OCI-M2 (cell line): ENCODE data around the gene SSTR3.
"Not testable (repeated sequence)": the region's sequence is repeated elsewhere in the genome, so short reads cannot be mapped to it uniquely, and the experiment has no call there.

Source experiments
- DNase-seq: peaks from one replicate; lab custom pipeline; 2025; ENCODE audit not compliant: unreplicated experiment; lab: John Stamatoyannopoulos, UW

SSTR3 gene

DNA sequence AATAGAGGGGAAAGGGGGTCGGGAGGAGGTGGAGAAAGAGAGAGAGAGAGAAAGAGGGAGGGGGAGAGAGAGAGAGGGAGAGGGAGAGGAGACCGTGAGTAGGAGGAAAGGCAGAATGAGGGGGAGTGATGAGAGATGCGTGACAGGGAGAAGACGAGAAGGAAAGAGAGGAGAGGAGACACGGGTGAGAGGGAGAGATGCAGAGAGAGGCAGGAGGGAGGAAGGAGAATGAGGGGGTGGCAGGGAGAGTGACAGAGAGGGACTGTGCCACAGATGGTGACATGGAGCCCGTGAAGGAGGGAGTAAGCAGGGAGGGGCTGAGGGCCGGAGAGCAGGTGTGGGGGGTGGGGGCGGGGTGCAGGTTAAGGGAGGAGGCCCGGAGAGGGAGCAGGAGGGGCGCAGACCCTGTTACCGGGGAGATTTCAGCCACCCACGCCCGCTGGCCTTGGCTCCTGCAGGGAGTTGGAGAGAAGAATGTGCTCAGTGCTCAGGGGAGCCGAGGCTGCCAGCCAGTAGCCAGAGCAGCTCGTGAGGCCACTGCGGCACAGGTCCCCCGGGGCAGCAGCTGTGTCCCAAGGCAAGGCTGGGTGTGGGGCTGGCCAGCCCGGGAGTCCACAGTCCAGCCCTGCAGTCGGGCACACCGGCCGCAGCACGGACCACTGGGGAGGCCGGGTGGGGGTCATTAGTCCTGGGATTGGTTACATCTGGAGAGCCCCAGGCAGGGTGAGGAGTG is at the start of gene SSTR3:
Gene SSTR3, minus strand, starts transcription at position 304 of the 733 bp plus-strand sequence. CDS start 4,674 bp downstream, outside the sequence.
- no peak for DNase-seq

DNA sequence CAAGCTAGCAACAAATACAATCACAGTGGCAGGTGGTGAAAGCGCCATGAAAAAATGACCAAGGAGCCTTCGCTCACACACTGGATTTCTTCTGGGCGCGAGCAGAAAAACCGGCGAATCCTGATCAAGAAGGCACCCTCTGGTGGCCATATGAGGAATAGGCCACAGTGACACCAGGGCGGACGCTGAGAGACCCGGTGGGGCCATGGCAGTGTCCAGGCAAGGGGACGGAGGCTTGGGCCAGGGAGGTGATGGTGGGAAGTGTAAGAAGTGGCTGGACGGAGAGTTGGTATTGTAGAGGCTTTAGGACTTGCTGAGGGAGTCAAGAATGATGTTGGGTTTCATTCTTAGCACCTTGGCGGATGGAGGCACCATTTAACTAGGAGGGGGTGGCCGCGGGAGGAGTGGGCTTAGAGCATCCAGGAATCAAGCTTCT is 48.6 kb upstream of the SSTR3 start:
- DNase-seq, result no peak

DNA sequence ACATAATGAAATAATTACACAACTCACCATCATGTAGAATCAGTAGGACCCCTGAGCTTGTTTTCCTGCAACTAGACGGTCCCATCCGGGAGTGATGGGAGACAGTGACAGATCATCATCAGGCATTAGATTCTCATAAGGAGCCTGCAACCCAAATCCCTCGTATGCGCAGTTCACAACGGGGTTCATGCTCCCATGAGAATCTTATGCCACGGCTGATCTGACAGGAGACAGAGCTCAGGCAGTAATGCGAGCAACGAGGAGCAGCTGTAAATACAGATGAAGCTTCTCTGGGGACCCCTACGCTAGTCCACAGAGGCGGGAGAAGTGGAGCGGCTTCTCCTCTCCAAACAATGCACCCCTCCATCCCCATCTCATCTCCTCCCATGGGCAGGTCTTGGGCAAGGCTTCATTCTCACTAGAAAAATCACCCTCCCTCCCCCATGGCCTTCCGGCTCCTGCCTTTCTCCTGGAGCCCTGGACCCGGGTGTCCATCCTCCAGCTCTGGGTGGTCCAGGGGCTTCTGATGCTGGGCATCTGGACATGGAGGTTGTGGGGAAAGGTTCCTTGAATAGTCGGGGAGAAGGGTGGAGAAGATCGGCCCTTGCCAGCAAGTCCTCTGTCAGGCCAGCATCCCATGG is 48.0 kb upstream of the SSTR3 start:
- DNase-seq, result no peak

DNA sequence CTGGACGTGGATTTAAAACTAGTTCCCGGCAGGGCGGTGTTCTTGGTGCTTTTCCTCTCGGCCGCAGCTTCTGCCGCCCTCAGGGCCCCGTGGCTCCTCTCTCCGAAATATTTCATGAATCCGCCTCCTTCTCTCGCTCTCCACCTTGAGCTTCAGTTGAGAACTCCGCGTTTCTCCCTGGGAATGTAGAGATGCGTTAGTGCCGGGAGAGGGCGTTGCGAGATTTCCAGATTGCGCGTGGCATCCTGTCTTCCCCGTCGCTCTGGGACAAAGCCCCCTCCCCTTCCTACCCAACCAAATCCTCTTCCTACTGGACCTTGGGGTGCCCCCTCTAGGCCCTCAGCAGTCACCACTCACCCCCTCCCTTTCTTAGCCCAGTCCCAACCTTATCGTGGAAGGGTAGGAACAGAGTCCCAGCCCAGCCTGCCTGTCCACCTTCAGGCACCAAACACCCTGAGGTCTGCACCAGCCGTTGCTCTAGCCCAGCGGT is 47.3 kb upstream of the SSTR3 start:
- DNase-seq, result no peak

DNA sequence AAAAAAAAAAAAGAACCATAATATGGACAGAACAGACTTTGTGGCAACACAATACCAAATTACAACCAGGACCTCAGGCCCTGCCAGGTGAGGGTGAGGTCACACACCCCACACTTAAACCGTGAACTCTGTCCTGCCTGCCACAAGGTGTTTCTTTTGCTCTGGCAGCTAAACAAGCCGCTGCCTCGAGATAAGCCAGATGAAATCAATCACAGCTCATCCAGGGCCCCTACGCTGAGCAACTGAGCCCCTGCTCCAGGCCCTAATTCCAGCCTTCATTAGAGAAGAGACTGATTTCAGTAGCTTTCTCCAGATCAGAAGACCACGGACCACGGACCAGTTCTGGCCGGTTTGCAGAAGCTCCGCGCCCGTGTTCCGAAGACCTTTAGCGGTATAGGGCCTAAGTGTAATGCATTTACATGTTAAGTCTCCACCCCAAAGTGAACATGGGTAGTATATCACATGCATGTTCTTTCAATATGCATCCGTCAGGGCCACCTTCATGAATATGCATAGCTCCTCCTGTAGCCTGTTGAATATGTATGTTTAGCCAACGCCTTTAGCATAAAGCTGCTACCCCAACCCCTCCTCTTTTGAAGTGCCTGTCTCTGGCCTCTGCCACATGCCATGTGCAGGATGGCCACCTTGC is 46.6 kb upstream of the SSTR3 start:
- no peak for DNase-seq

DNA sequence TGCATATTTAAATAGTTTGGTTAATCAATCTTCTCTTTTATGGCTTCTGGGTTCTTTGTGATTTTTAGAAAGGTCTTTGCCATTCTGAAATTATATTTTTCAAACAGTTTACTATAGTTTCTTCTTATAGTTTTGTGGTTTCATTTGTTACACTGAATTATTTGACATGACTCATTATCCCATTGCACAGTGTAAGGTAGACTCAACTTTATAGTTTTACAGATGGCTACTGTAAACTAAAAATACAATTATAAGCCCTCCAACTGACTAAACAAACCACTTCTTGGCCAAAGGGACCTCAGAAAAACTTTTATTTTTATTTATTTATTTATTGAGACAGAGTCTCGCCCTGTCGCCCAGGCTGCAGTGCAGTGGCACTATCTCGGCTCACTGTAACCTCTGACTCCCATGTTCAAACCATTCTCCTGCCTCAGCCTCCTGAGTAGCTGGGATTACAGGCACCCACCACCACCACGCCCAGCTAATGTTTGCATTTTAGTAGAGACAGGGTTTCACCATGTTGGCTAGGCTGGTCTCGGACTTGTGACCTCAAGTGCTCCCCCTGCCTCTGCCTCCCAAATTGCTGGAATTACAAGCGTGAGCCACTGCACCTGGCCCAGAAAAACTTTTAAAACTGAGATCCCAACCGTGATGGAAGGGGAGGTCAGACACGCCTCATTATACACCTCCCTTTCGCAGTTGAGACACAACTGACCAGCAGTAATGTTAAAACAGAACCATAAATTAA is 45.9 kb upstream of the SSTR3 start:
- DNase-seq, result no peak

DNA sequence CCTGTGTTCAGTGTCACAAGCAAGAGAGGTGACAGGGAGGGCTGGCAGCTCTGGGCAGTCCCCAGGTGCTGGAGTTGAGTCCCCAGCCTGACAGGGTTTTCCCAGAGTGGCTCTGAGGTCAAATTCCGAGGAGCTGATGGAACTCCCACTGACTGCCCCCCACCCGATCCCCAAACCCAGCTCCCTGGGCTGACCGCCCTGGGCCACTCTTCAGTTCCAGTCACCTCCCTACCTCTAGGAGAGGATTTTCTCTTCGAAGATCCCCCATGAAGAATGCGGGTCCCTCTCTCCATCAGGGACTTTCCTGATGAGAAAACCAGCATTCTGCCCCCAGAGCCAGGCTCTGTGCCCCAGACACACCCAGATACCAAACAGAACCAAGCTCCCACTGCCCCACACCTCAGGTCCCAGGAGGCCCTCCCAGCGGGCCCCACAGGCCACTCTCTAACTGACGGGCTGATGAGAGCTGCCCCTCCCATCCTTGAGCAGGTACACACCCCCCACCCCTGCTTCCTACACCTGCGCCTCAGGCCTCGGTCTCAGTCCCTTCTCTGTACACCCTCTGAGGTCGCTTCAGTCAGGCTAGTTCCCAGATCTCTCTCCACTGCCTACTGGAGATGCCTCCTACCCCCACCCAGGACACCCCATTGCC is 43.9 kb upstream of the SSTR3 start:
- DNase-seq, result no peak

DNA sequence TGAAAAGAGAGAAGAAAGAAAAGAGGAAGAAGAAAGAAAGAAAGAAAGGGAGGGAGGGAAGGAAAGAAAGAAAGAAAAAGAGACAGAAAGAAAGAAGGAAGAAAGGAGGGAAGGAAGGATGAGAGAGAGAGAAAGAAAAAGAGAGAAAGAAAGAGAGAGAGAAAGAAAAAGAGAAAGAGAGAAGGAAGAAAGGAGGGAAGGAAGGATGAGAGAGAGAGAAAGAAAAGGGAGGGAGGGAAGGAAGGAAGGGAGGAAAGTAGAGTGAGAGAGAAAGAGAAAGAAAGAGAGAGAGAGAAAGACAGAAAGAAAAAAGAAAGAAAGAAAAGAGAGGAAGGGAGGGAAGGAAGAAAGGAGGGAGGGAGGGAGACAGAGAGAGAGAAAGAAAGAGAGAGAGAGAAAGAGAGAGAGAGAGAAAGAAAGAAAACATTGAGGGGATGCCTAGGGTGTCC is 43.3 kb upstream of the SSTR3 start:
- no peak for DNase-seq

DNA sequence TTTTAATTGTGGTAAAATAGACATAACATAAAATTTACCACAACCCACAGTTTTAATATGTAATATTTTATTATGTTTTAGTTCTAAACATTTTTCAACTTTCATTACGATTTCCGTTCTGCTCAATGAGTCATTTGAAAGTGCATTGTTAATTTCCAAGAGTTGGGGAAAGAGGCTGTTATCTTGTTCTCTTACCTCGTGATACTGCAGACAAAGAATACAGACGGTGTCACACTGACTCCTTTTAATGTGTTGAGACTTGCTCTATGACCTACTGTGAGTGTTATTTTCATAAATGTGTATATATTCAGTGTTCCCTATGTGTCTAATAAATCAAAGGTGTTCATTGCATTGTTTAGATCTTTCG is 42.6 kb upstream of the SSTR3 start:
- DNase-seq, result no peak

DNA sequence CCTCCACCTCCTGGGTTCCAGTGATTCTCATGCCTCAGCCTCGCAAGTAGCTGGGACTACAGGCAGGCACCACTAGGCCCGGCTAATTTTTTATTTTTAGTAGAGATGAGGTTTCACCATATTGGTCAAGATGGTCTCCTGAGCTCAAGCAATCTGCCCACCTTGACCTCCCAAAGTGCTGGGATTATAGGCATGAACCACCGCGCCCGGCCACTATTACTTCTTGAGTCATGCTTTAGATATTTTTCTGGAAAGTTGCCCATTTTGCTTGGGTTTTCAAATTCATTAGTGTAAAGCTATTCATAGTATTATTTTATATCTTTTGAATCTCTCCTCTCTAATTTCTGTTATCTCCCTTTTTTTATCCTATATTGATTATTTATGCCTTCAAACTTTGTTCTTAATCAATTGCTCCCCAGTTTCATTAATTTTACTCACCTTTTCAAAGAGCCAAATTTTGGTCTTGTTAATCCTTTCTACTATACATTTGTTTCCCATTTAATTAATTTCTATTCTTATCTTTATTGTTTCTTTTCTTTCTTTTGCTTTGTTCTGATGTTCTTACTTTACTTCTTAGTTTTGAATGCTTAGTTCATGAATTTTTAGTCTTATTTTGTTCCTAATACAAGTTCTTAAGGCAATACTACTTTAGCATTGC is 42.1 kb upstream of the SSTR3 start:
- no peak for DNase-seq

DNA sequence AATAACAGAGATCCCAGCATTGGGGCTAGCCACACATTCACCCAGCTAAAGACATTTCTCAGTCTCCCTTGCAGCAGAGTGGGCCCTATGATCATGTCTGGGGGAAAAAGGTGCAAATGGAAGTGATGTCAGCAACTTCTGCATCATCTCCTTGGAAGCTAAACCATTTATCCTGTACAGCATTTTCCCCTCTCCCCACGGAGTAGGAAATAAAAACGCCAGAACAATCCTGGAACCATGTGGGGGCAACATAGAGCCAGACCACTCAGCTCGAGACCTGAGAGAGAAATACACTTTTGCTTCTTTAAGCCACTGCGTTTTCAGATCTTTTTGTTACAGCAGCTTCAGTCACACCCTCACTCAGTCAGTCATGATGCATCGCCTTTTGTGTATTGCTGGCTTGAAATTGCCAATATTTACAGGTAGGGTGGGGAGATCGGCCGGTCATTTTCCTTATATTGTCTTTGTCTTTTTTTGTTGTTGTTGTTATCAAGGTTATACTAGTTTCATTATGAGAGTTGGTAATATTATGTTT is 40.9 kb upstream of the SSTR3 start:
- DNase-seq, result no peak

DNA sequence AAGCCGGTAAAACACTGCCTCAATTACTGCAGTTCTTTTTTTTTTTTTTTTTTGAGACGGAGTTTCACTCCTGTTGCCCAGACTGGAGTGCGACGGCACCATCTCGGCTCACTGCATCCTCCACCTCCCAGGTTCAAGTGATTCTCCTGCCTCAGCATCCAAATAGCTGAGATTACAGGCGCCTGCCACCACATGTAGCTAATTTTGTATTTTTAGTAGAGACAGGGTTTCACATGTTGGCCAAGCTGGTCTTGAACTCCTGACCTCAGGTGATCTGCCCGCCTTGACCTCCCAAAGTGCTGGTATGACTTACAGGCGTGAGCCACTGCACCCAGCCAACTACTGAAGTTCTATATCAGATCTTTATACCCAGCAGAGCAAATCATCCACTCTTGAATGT is 39.6 kb upstream of the SSTR3 start:
- DNase-seq, result not testable (repeated sequence)

DNA sequence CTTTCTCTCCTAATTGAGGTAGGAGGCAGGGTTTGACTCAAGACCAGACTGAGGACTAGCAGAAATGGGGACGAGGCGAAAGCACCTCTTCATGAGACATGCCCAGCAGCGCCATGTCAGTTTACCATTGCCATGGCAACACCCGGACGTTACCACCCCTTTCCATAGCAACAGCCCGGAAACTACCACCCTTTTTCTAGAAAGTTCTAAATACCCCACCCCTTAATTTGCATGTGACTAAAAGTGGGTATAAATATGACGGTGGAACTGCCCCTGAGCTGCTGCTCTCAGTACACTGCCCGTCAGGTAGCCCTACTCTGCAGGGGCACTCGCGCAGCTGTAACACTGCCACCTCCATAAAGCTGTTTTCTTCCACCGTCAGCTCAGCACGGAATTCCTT is 37.7 kb upstream of the SSTR3 start:
- no peak for DNase-seq

DNA sequence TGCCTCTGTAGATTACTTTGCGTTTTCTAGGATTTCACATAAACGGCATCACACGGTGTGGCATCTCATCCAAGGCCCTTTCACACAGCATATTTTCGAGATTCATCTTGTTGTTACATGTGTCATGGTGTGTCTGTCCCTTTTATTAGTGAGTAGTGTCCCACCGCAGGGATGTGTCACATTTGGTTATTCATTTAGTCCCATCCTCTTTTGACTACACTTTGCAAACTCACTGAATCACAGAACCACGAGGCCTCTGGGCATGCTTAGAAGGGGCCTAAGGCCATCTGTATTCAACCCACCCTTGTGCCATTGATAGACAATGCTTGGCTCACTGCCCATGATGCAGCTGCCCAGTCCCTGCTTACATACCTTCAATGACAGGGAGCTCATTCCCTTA is 36.0 kb upstream of the SSTR3 start:
- no peak for DNase-seq

DNA sequence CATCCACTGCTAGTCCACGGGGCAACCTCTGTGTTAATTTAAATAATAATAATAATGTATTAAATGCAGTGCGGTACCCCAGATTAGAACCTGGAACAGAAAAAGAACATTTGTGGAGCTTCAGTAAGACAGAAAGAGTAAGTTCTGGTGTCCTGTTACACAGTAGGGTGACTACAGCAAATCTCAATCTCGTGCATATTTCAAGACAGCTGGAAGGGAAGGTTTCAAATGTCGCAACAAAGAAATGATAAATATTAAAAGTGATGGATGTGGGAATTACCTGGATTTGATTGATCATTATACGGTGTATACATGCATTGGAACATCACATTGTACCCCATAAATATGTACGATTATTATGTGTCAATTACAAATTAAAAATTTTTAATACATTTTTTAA is 33.5 kb upstream of the SSTR3 start:
- no peak for DNase-seq

DNA sequence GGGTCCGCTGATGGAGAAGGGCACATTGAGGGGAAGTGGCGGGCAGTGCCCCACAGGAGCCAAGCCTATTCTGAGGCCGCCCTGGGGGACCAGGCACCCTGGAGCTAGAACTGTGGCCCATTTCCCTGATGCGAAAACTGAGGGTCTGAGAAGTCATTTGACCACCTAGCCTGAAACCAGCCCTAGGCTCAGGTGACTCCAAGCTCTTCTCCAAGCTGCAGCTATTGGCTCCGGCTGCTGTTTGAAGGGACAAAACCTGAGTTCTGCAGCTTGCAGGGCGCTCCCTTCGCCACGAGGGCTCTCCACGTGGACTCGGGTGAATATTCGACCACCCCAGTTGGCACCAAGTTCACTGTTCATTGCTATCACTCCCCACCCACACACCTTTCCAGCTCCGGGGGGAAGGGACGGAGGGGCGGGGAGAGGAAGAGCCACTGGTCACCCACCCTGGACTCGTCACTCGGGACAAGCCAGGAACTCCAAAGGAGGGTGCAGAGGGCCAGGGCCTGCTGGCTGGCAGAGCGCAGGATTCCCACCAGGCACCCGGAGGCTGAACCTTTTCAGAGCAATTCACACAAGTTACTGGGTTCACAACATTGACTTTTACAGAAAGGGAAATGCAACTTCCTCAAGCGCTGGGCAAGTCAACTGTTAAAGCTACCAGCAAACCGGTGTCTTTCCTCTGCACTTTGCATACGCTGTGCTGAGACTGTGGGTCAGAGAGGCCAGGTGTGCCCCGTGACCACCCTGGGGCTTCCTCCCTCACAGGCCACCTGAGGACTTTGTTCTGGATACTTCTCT is 32.8 kb upstream of the SSTR3 start:
- no peak for DNase-seq

DNA sequence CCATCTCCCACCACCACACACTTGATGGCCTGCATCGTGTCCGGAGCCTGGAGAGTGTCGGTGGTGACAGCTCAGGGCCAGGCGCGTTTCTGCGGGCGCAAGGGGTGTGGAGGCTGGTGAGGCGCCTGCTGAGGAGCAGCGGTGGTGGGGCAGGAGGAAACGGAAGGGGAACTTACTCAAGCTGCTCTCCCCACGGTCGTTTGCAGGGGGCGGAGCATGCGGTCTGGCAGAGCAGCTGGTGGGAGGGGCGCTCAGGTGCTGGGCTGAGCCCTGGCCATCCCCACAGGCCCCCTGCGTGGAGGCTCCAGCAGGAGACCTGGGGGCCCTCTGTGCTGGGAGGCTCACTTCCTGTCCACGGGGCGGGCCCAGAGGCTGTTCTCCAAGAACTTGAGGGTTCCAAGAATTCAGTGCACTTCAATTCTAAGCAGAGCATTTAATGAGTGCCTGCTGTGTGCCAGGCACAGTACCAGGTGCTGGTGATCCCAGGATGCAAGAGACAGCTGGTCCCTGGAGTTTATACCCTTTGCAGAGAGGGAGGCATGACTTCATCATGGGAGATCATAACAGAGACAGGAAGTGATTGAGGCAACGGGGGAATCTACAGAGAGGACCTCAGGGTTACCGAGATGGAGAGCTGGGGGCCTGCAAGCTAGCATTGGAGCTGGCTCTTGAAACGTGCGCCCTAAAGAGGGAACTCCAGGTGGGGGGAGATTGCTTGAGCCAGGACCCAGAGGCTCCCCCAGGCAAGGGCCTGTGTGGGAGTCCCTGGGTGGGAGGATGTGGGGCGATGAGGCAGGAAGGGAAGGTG is 32.0 kb upstream of the SSTR3 start, which contains the start of gene RAC2:
Gene RAC2, minus strand, starts transcription at position 156 of the 808 bp plus-strand sequence. Its CDS starts 121 bp downstream, at position 35.
- DNase-seq, result peak; percentile 52

DNA sequence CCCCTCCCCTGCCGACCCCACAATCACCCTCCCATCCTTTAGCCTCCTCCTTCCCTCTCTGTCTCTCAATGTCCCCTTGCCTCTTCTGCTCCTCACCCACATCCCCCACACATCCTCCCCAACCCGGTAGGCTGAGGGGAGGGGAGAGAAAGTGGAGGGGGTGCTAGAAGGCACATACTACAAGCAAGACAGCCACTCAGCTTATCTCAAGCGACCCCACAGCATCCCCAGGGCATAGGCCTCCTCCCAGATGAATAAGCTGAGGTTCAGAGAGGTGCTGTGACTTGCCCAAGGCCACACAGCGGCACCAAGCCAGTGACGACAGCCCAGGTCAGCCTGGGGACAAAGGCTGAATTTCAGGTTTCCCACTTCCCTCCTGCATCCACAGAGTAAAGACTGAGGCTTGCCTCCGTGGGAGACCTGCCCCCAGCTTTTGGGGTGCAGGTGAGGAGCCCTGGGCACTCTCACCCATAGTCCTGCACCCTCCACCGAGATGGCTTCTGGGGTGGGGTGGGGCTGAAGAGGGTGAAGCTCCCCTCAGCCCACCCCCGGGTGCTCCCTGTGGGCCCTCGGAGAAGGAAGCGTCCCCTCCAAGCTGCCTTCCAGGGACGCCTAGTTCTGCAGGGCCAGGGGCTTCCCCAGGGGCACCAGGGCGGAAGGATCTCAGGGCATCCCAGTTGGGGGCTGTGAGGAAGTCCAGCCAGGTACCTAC is 31.3 kb upstream of the SSTR3 start:
- no peak for DNase-seq
